ENCODE measurements around the gene C1QTNF1. TPM values are rescaled to one million over a fixed set of nuclear protein-coding genes. Genes with fewer than 3 reads are reported as not detected.

The C1QTNF1 gene
- total RNA-seq, 1 donor = 42.1 TPM

DNA sequence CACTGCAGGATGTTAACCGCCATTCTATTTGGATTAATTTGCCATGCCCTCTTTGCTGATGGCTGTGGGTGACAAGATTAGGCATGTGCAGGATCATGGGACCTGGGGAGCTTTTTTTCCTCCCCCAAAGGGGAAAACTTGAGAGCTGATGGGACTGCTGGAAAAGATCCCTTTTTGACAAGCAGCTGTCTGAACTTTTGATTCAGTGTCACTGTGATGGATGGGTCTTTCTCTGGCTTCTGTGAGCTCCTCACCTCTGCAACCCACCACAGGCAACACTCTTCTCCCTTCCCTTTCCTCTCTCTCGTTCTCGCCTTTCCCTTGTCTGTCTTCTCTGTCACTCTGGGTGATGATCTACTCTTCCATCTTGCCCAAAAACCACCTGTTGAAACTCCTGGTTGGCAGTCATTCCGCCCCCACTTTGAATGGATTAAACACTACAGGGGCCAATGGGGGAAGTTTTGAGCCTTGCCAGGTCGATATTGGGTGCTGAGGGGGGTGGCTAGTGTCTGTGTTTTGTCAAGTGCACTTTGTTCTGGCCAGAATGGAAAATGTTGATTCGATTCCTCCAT lies 11.3 kb upstream of the C1QTNF1 start:
- TF ChIP-seq, protein P1, sequence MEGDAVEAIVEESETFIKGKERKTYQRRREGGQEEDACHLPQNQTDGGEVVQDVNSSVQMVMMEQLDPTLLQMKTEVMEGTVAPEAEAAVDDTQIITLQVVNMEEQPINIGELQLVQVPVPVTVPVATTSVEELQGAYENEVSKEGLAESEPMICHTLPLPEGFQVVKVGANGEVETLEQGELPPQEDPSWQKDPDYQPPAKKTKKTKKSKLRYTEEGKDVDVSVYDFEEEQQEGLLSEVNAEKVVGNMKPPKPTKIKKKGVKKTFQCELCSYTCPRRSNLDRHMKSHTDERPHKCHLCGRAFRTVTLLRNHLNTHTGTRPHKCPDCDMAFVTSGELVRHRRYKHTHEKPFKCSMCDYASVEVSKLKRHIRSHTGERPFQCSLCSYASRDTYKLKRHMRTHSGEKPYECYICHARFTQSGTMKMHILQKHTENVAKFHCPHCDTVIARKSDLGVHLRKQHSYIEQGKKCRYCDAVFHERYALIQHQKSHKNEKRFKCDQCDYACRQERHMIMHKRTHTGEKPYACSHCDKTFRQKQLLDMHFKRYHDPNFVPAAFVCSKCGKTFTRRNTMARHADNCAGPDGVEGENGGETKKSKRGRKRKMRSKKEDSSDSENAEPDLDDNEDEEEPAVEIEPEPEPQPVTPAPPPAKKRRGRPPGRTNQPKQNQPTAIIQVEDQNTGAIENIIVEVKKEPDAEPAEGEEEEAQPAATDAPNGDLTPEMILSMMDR (IDR thresholded peaks at IDR 0.05; ENCODE audit: insufficient read depth, low read length) = no peak
- DNase-seq (ENCODE audit: low read depth) = no peak
- H3K4me3 ChIP-seq (ENCODE audit: low read depth, low read length) = no peak overlapping the region

DNA sequence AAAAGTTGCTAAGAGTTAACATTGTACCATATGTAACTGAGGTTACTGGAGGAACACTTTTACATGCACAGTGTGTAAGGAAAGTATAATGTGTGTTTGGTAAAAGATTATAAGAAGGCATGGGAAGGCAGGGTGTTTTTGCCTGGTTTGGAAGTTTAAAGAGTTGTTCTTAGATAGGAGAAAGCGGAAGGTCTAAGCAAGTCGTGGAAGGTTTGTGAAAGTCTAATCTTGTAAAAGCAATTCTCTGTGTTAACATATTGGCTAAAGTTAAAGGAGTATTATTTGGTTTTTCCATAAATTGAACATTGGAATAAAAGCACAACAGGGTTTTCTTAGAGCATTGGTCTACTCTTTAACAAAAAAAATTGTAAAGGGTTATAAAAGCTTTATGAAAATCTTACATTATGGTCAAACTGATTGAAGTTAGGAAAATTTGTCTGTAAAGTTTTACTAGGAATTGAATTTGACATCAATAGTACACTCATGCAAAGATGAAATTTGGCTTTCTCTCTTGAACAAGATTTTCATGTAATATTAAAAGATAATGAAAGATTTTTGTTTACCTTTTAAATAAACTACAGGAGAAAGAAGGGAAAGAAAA lies 9.7 kb upstream of the C1QTNF1 start:
- no peak overlapping the region for H3K4me3 ChIP-seq (ENCODE audit: low read depth, low read length)
- TF ChIP-seq, protein P1 (IDR thresholded peaks at IDR 0.05; ENCODE audit: insufficient read depth, low read length) = no peak
- DNase-seq (ENCODE audit: low read depth) = no peak

- peak; percentile 33 for DNase-seq (ENCODE audit: low read depth)
- TF ChIP-seq, protein P1 (IDR thresholded peaks at IDR 0.05; ENCODE audit: insufficient read depth, low read length) = no peak
- no peak overlapping the region for H3K4me3 ChIP-seq (ENCODE audit: low read depth, low read length)
Measured at GRCh38 chr17:79017546-79018369, 6.2 kb upstream of the C1QTNF1 start.

DNA sequence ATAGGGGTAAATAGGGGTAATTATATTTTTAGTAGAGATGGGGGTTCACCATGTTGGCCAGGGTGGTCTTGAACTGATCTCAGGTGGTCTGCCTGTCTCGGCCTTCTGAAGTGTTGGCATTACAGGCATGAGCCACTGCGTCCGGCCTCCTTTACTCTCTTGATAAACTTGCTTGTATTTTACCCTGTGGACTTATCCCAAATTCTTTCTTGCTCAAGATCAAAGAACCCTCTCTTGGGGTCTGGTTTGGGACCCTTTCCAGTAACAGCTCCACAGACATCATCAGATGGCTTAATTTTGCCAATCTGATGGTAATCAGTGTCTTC lies 5.6 kb upstream of the C1QTNF1 start:
- DNase-seq (ENCODE audit: low read depth) = no peak
- TF ChIP-seq, protein P1 (IDR thresholded peaks at IDR 0.05; ENCODE audit: insufficient read depth, low read length) = no peak

GRCh38 chr17:79019261-79019631 lies 4.7 kb upstream of the C1QTNF1 start:
- DNase-seq (ENCODE audit: low read depth) = no peak
- TF ChIP-seq, protein P1 (IDR thresholded peaks at IDR 0.05; ENCODE audit: insufficient read depth, low read length) = no peak
- H3K4me3 ChIP-seq (ENCODE audit: low read depth, low read length) = no peak overlapping the region

More for the DNA sequence above, 5.6 kb upstream of the C1QTNF1 start:
- no peak overlapping the region for H3K4me3 ChIP-seq (ENCODE audit: low read depth, low read length)

DNA sequence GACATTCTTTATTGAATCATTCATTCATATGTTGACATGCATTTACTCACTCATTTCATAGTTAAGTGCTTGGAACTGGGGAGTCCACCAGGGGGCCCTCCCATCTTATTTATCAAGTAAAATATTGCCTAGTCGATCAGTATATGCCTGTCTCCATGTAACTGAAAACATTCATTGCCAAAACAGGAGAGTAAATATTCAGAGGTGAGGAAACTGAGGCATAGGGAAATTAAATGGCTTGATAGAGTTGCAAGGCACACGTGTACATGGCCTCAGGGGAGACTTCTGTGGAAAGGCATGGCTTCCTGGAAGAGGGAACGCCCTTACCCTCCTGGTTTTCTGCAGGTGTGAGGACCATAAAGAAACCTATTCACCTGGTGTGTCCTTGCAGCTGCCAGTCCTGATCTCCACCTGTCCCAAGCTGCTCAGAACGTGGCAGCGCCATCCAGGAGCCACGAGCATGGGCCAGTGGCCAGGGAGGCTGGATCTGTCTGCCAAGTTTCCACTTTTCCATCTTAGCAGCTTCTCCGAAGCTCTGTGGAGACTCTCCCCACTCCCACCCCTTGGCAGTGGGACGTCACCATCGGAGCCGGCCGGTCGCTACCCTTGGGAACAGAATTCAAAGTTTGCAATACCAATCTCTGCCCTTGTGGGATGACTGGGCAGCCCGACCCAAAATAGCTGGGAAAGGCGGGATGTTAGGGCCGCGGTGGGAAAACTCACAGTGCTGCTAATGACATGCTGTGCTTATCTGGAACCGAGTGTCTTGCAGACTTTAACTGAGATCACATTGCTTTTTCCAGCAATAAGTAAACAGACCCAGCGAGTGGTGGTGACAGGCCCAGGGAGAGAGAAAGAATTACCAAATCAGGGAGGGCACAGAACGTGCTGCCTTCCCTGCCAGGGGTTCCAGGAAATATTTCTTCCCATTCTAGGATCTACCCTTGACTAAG lies 4.1 kb upstream of the C1QTNF1 start:
- TF ChIP-seq, protein P1 (IDR thresholded peaks at IDR 0.05; ENCODE audit: insufficient read depth, low read length) = peak; percentile 75
- DNase-seq (ENCODE audit: low read depth) = peak; percentile 88
- peak overlapping the region; percentile 6 for H3K4me3 ChIP-seq (ENCODE audit: low read depth, low read length)

All from fibroblast of the aortic adventitia (primary cell).